Brain pericyte (primary cell): ENCODE results near the gene SGCA.

Experiments
- DNase-seq: peaks from one replicate; pipeline ENCODE4 v3.0.0-alpha.2; 2012; ENCODE audit warnings: low read depth, low spot score

The SGCA gene

DNA sequence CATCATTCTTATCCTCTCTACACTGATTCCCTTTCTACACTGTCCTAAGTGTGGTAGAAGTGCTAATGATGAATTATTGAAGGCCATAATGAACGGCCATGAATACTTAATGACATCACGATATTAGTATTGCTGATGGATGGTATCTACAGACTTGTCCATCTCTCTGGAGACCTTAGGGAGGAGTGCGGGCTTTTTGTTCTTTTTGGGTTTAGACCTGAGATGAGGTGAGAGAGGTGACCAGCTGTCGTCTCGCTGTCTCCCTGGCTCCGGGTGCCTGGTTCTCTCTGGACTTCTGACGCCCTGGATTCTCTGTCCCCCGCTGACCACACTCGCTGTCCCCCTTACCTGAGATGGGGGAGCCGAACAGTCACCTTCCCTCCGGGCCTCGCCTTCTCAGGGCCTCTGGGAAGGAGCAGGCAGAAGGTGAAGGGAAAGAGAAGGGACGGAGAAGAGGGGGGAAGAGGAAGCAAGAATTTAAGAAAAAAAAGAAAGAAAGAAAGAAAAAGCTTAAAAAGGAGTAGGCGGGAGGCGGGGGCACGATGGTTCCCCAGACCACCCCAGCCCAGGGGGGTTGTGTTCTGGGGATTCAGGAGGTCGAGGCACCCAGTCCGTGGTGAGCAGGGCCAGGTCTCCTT lies 17.1 kb downstream of the SGCA start:
- DNase-seq: no peak

GRCh38 chr17:50183421-50183994 lies 17.7 kb downstream of the SGCA start:
- DNase-seq: no peak

GRCh38 chr17:50184064-50184463 lies 18.3 kb downstream of the SGCA start:
- no peak for DNase-seq

DNA sequence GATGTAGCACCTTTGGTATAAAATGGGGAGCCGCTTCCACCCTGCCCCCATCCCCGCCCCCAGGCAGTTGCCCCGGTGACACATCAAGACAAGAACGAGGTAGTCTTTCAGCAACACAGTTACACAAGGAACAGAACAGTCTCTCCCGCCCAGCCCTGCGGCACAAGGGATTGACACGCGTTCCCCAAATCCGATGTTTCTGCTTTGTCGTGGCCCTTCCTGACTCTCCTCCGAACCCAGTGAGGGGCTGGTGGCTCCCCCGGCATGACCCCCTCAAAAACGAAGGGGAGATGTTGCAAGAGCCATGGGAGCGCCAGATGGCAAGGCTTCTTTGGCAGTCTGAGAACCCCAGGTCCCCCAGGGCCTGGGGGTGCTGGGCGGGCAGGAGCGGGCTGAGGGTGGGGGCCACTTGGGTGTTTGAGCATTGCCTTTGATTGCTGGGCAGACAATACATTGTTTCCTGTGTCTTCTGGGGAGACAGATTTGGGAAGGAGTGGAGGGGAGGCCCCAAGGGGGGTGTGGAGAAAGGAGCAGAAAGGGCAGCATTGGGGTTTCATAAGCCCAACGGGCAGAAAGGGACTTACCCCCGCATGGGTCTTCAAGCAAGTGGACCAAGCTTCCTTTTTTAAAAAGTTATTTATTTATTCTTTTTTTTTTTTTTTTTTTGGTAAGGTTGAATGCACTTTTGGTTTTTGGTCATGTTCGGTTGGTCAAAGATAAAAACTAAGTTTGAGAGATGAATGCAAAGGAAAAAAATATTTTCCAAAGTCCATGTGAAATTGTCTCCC lies 19.0 kb downstream of the SGCA start:
- no peak for DNase-seq

DNA sequence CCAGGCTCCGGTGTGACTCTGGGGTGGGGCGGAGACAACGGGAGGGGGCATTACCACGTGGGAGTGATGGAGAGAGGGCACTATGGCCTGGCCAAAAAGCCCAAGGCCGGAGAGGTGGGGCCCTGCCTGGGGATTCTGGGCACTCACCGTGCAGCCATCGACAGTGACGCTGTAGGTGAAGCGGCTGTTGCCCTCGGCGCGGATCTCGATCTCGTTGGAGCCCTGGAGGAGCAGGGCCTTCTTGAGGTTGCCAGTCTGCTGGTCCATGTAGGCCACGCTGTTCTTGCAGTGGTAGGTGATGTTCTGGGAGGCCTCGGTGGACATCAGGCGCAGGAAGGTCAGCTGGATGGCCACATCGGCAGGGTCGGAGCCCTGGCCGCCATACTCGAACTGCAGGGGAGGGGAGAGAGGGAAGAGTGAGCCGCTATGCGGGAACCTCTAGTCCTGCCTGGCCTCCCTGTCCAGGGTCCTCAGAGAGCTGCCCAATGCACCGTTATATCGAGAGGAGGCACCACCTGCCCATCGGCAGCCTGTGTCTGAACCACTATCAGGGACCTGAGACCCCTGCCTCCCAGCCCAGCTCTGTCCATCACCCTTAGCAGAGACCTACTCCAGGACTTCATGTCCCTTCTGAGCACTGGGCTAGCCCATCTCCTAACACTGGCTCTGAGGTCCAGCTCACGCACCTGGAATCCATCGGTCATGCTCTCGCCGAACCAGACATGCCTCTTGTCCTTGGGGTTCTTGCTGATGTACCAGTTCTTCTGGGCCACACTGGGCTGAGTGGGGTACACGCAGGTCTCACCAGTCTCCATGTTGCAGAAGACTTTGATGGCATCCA lies 20.0 kb downstream of the SGCA start:
- DNase-seq: no peak

DNA sequence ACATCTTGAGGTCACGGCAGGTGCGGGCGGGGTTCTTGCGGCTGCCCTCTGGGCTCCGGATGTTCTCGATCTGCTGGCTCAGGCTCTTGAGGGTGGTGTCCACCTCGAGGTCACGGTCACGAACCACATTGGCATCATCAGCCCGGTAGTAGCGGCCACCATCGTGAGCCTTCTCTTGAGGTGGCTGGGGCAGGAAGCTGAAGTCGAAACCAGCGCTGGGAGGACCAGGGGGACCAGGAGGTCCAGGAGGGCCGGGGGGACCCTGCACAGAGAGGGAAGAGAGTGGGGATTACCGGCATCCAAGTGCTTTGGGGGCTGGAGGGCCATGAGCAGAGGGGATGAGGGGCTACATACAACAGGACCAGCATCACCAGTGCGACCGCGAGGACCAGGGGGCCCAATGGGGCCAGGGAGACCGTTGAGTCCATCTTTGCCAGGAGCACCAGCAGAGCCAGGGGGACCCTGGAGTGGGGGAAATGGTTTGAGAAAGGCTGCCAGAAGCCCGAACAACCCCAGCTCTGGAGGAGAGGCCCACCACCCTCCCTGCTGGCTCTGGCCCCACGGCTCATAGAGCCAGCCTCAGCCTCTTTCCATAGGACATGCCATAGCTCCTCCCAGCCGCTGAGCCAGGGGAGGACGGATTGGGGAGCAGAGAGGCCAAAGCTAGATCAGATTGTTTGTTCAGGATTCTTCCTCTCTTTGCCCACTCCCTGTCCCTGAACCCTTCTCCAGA lies 21.0 kb downstream of the SGCA start:
- DNase-seq: no peak

DNA sequence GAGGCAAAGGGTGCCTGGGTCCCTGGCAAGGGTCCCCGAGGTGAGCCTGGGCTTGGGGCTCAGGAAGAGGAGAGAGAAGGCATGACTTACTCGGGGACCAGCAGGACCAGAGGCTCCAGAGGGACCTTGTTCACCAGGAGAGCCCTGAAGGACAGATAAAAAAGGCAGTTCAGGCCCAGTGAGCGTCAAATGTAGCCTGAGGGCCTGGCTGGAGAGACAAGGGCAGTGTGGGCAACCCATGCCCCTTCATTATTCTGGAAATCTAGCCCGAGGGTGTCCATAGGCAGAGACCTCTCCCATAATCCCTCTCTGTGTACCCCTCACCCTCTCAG lies 21.6 kb downstream of the SGCA start:
- DNase-seq: no peak

DNA sequence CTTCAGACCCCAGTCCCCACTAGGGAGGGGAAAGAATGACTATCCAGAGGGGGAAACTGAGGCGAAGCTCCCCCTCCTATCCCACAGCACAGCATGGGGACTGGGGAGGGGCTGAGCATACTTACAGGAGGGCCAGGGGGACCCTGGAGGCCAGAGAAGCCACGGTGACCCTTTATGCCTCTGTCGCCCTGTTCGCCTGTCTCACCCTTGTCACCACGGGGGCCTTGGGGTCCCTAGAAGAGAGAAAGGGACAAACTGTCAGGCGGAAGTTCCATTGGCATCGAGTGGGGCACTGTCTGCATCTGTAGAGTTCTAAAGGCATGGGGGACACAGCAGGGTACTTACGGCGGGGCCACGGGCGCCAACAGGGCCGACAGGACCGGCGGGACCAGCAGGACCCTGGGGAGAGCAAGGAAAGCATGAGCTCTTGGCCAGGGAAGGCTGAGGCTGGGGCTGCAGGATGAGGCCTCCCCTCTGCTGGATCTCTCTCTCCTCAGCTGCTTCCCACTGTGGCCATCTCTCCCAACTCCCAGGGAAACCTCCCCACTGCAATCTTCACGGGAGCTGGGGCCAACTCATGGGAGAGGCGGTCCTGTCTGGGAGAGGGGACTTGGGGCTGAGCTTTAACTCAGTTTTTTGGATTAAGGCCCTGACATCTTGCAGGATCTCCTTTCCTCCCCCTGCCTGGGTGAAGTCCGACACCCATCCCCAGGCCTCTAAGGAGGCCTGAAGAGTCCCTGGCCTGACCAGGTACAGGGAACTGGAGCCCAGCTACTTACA lies 22.1 kb downstream of the SGCA start:
- no peak for DNase-seq

DNA sequence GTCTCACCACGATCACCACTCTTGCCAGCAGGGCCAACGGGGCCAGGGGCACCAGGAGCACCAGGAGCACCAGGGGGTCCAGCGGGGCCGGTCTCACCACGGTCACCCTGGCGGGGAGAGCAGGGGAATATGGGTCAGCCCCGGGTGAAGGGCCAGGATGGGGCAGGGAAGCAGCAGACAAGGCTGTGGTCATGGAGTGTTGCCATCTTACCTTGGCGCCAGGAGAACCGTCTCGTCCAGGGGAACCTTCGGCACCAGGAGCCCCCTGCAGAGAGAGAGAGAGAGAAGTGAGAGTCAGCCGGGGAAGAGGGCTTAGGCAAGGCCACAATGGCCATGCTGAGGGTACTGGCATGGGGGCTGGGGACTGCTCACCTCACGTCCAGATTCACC lies 22.7 kb downstream of the SGCA start:
- DNase-seq: no peak

- no peak for DNase-seq
Measured at GRCh38 chr17:50188921-50189549, 23.2 kb downstream of the SGCA start.

DNA sequence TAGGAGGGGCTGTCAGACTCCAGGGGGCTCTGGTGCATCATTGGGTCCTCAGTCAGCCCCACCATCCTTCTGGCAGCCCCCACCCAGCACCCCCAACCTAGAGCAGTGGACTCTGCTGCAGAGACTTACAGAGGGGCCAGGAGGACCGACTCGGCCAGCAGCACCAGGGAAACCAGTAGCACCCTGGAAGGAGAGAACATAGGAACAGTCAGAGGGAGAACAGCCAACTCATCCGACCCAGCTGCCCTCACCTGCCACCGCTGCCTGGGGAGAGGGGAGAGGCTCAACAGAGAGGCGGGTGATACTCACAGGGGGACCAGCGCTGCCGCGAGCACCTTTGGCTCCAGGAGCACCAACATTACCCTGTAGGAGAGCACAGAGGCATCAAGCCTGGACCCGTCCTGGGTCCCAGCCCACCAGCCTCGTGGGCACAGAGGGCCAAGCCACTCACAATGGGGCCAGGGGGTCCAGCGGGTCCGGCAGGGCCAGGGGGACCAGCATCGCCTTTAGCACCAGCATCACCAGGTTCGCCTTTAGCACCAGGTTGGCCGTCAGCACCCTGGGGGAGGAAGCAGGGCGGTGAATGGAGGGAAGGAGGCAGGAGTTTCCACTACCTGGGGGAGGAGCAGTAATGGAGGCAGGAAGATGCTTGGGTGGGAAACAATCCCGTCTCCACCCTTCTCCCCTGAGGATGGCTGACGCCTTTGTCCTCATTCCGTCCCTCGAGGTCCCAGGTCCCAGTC lies 23.9 kb downstream of the SGCA start:
- no peak for DNase-seq

DNA sequence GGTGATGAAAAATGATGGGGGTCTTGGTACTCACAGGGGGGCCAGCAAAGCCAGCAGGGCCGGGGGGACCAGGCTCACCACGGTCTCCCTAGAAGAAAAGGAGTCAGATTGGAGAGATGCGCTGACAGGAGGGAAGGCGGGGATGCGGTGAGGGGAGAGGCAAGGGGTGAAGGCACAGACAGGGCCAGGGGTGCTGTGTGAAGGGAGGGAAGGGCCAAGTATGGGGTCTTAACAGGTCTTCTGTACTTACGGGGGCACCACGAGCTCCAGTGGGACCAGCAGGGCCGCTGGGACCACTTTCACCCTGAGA lies 24.4 kb downstream of the SGCA start:
- no peak for DNase-seq

DNA sequence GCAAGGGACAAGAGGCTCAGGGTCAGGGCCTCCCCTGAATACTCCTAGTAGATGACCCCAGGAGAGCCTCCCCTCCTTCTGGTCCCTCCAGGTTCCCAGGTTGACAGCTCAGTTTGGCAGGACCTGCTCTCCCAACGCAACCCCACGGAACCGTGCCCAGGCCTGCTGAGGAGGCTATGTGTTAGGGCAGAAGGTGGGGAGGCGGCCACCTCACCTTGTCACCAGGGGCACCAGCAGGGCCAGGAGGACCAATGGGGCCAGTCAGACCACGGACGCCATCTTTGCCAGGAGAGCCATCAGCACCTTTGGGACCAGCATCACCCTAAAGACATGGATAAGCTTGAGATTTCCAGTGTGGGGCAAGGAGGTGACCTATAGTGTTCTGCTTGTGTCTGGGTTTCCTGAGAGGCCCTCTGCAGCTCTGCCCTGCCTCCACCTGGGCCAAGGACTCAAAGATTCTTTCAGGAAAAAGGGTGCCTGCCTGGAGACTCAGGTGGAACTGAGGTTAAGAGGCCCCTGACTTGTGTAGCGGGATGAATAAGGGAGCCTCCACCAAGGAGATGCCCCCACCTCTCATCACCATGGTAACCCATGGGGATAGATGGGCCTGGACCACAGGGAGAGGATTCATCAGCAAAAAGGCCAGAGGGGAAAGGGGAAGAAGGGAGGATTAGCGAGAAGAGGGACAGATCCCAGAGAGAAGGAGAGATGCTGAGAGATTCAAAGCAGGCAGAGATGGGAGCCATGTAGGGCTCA lies 25.0 kb downstream of the SGCA start:
- no peak for DNase-seq

GRCh38 chr17:50191359-50192143 lies 25.7 kb downstream of the SGCA start:
- no peak for DNase-seq

GRCh38 chr17:50192144-50192617 lies 26.4 kb downstream of the SGCA start:
- no peak for DNase-seq

- DNase-seq: no peak
Measured at GRCh38 chr17:50192618-50193291, 26.9 kb downstream of the SGCA start.

GRCh38 chr17:50194140-50194933 lies 28.5 kb downstream of the SGCA start:
- DNase-seq: no peak
